Neural crest cell (in vitro differentiated cells): ENCODE results near the gene SLC22A1. TPM values are rescaled to one million over a fixed set of nuclear protein-coding genes. Genes with fewer than 3 reads are reported as not detected.
"Not testable (repeated sequence)": the region's sequence is repeated elsewhere in the genome, so short reads cannot be mapped to it uniquely, and the experiment has no call there.

Experiments used
- DNase-seq: peaks from one replicate; pipeline ENCODE4 v3.0.0; 2021; ENCODE audit warnings: low read depth, mixed read lengths, low spot score
- H3K27ac Mint-ChIP-seq: one replicate; pipeline ENCODE4 v1.8.0; 2021; ENCODE audit warnings: mild to moderate bottlenecking, mixed read lengths; ENCODE audit not compliant: unreplicated experiment
- H3K27me3 Mint-ChIP-seq: 2 replicates; pipeline ENCODE4 v1.8.0; 2021; ENCODE audit warnings: low read depth, mild to moderate bottlenecking, mixed read lengths
- H3K36me3 Mint-ChIP-seq: 2 replicates; pipeline ENCODE4 v1.8.0; 2021; ENCODE audit warnings: low read depth, mild to moderate bottlenecking, mixed read lengths
- H3K4me1 Mint-ChIP-seq: 2 replicates; pipeline ENCODE4 v1.8.0; 2021; ENCODE audit warnings: mixed read lengths
- H3K4me3 Mint-ChIP-seq: one replicate; pipeline ENCODE4 v1.8.0; 2021; ENCODE audit warnings: mild to moderate bottlenecking, mixed read lengths
- H3K9me3 Mint-ChIP-seq: 2 replicates; pipeline ENCODE4 v1.8.0; 2021; ENCODE audit warnings: mixed read lengths
- CTCF ChIP-seq: fragments of 200-600 bp; sonication (generic); conservative IDR thresholded peaks from 2 replicates; pipeline ENCODE4 v1.5.0; 2021; ENCODE audit warnings: antibody characterized with exemption, mild to moderate bottlenecking
- total RNA-seq: library from RNA; stranded (reverse); gene quantifications from 2 replicates; pipeline ENCODE4 v1.2.1, GENCODE V29; 2021

Gene SLC22A1
- total RNA-seq, 1 donor from 2014 or later: 2.1 TPM

GRCh38 chr6:160088784-160089533 lies 32.7 kb upstream of the SLC22A1 start:
- TF ChIP-seq CTCF: no peak
- H3K4me1 Mint-ChIP-seq: no peaks in the 10 kb centered on the region
- H3K9me3 Mint-ChIP-seq: no peaks in the 10 kb centered on the region
- H3K27ac Mint-ChIP-seq: no peak overlapping the region
- H3K36me3 Mint-ChIP-seq: peaks cover 19% of the 10 kb centered on the region
- H3K4me3 Mint-ChIP-seq: no peak overlapping the region
- no peak for DNase-seq
- no peaks in the 10 kb centered on the region for H3K27me3 Mint-ChIP-seq

DNA sequence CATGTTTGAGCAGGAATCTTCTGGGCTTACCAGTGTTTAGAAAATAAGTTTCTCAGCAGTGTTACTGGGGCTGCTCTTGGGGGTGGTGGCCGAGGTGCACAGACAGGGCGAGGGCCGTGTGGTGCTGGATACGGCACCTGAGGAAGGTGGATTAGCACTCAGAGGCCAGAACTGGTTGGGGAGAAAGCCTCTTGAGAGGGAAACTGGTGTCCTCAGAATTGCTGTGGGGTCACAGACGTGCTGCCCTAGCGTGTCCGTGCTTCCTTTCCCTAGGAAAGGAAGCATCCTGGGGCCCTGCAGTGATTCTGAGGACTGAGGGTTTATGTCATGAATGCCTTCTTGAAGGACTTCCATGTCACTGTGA lies 32.1 kb upstream of the SLC22A1 start:
- Mint-ChIP-seq H3K36me3 (peaks cover 20% of the 10 kb centered on the region), H3K4me1 (no peaks in the 10 kb centered on the region), H3K9me3 (no peaks in the 10 kb centered on the region), H3K27ac (no peak overlapping the region), H3K27me3 (no peaks in the 10 kb centered on the region), H3K4me3 (no peak overlapping the region)
- TF ChIP-seq CTCF: no peak
- no peak for DNase-seq

GRCh38 chr6:160090442-160091239 lies 31.0 kb upstream of the SLC22A1 start:
- DNase-seq, H3K27me3 Mint-ChIP-seq, H3K4me3 Mint-ChIP-seq, H3K4me1 Mint-ChIP-seq, H3K9me3 Mint-ChIP-seq, H3K27ac Mint-ChIP-seq: not testable (repeated sequence)
- H3K36me3 Mint-ChIP-seq: peaks cover 16% of the 10 kb centered on the region

DNA sequence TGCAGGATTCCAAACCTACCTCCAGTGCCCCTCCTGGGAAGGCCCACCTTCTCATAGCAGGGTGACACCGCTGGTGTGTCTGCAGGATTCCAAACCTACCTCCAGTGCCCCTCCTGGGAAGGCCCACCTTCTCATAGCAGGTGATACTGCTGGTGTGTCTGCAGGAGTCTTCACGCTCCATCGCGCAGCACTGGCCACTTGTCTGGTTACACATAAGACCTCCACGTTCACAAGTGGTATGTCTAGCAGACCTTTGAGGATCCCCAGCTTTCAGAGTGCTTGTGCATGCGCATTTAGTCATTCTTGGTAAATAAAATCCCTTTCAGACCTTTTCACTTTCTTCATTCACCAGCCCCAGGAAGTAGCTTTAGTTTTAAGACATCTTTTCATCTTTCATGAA lies 29.4 kb upstream of the SLC22A1 start:
- not testable (repeated sequence) for H3K9me3 Mint-ChIP-seq, H3K27ac Mint-ChIP-seq, H3K27me3 Mint-ChIP-seq, H3K4me3 Mint-ChIP-seq, H3K4me1 Mint-ChIP-seq, DNase-seq
- H3K36me3 Mint-ChIP-seq: peaks cover 16% of the 10 kb centered on the region

DNA sequence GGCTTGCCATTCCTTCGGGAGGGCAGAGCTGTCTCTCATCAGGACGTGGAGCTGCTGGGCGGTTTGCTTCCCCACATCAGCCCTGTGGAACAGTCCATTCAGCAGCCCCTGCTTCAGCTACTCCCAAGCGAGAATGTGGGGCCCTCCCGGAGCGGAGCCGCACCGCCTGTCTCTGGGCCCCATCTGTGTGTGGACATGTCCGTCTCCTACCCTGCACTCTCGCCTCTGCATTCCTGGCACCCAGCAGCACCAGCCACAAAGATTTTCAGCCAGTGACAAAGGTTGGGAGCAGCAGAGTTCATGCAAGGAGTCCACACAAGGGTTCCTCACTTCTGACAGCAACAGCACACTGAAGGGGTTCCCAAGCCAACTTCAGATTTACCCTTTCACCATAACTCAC lies 29.0 kb upstream of the SLC22A1 start:
- H3K4me3 Mint-ChIP-seq: no peak overlapping the region
- peaks cover 16% of the 10 kb centered on the region for H3K36me3 Mint-ChIP-seq
- no peak for TF ChIP-seq CTCF
- DNase-seq: no peak
- peak overlapping the region; percentile 35 for H3K27ac Mint-ChIP-seq
- H3K27me3 Mint-ChIP-seq: no peaks in the 10 kb centered on the region
- no peaks in the 10 kb centered on the region for H3K9me3 Mint-ChIP-seq
- no peaks in the 10 kb centered on the region for H3K4me1 Mint-ChIP-seq

DNA sequence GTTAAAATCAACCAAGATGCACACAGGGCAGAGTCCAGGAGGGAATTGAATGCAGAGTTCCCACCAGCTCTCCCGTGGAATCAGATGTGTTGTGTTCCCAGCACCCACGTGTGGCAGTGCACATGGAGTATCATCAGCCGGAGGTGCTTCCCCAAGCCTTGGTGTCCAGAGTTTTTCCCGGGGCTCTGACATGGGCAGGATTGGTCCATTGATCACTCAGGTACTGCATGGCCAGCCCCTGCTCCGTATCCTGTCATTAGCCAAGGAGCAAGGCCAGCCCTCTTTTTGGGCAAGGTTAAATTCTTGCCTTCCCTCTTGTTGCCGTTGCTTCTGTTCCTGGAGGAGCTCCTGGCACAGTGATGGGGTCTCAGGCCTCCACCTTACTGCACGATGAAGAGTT lies 28.6 kb upstream of the SLC22A1 start:
- Mint-ChIP-seq H3K27me3 (no peaks in the 10 kb centered on the region), H3K4me3 (no peak overlapping the region), H3K9me3 (no peaks in the 10 kb centered on the region), H3K36me3 (peaks cover 16% of the 10 kb centered on the region), H3K4me1 (no peaks in the 10 kb centered on the region), H3K27ac (no peak overlapping the region)
- DNase-seq: no peak
- TF ChIP-seq CTCF: no peak
